AG08395 (cell line): ENCODE results near the gene STARD9.
"Not testable (repeated sequence)": the region's sequence is repeated elsewhere in the genome, so short reads cannot be mapped to it uniquely, and the experiment has no call there.

ENCODE experiments used
- DNase-seq: peaks from one replicate; pipeline ENCODE4 v3.0.0; 2012; ENCODE audit warnings: mixed read lengths, low spot score

The STARD9 gene

GRCh38 chr15:42590619-42591237 is 15.3 kb downstream of the STARD9 start:
- DNase-seq, result no peak

GRCh38 chr15:42591238-42591934 is 16.0 kb downstream of the STARD9 start:
- DNase-seq, result peak; percentile 76

DNA sequence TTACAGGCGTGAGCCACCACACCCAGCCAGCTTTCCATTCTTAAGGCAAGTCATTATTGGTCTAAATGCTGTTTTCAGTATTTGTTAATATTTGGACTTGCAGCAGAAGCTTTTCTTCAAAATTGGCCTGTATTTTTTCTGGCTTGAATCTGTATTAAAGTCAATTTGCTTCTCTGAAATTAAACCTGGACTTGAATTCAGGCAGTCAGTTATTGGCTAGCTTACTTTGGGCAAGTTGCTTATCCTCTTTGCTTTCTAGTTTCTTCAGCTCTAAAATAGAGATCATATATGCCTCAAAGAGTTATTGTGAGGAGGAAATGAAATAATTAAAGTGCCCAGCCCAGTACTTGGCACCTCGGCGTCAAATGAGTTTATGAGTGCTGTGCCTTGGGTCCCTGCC is 17.3 kb downstream of the STARD9 start:
- no peak for DNase-seq

- DNase-seq, result peak; percentile 68
Measured at GRCh38 chr15:42593143-42593542, 17.7 kb downstream of the STARD9 start.

DNA sequence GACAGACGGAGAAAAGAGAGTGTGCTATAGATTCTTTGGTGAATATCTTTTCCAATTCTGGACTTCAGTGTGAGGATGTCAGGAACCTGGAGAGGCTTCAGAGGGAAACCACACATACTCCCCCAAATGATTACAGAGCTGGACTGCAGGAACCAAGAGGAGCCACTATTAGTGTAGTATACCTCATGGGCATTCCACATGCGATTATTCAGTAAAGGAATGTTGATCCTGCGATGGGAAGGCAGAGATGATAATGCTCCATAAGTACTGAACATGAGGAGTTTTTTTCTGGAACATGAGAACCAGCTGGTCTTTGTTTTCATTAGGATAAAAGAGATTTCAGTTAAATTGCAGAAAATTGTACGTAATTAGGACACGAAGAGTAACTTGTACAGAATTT is 18.7 kb downstream of the STARD9 start:
- DNase-seq, result no peak

GRCh38 chr15:42595626-42596240 is 20.3 kb downstream of the STARD9 start:
- DNase-seq, result no peak

- DNase-seq, result not testable (repeated sequence)
Measured at GRCh38 chr15:42601316-42601715, 25.9 kb downstream of the STARD9 start.

- no peak for DNase-seq
Measured at GRCh38 chr15:42602501-42602900, 27.1 kb downstream of the STARD9 start.

- no peak for DNase-seq
Measured at GRCh38 chr15:42603978-42604377, 28.6 kb downstream of the STARD9 start.

- peak; percentile 42 for DNase-seq
Measured at GRCh38 chr15:42604894-42605744, 29.7 kb downstream of the STARD9 start.

DNA sequence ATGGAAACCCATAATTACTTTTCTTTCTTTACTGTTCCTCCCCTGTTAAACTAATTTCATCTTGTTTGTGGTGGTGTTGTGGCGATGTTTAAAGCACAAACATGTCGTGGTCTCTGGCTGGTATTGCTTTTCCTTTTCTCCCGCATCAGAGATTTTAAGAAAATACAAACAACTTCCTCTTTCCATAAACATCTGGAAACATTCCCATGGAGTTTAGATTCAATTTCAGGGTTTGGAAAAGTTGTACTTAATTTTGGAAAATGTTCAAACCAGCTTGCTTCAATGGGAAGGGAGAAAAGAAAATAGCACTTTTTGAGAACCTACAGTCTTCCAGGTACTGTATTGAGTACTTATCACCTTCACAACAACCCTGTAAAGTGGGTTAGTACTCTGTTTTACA is 30.4 kb downstream of the STARD9 start:
- no peak for DNase-seq

GRCh38 chr15:42608110-42608531 is 32.7 kb downstream of the STARD9 start:
- DNase-seq, result peak; percentile 7

DNA sequence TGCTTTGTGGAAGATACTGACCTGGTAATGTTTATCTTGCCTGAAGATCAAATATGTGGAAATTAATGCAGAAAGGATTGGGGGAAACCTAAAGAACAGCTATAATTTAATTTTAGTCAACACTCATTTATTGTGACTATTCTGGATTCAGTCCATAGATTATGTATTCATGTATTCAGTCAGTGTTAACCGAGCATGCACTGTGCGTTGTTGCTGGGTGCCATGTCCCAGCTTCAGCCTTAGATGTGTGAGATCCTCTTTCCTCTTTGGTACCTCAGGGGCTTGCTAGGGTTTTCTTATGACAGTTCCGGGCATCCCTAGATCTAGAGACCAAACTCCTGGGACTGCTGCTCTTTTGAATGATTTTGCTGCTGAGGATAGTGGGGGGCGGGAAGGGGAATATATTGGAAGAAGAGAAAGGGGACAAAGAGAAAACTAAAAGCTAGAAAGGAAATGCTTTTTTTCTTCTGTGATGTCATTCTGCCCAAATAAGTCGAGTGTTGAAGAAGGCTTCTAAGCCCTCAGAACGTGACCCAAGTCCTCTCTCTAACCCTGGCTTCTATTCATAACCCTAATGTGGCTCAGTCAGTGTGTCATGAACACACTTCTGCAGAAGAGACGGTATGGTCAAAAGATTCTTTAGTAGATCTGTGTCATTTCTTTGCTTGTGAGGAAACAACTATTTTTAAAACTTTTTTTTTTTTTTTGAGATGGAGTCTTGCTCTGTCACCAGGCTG is 33.5 kb downstream of the STARD9 start:
- DNase-seq, result no peak

DNA sequence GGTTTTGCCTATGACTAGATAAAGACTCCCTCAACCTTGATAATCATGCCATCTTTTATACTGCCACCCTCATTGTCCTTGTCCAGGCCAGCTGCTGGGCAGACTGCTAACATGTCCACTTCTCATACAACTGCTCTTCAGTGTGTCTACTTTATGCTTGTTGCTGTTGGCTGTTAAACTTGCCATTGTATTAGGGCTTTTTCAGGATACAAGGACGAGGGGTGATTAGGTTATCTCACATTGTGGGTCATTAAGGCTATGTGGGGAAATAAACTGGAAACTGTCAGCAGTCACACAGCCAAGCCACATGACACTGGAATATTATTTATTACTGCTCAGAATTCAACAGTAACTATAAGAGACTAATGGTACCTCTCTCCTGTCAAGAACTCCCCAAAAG is 36.1 kb downstream of the STARD9 start:
- DNase-seq, result no peak

- no peak for DNase-seq
Measured at GRCh38 chr15:42612367-42612912, 37.0 kb downstream of the STARD9 start.

DNA sequence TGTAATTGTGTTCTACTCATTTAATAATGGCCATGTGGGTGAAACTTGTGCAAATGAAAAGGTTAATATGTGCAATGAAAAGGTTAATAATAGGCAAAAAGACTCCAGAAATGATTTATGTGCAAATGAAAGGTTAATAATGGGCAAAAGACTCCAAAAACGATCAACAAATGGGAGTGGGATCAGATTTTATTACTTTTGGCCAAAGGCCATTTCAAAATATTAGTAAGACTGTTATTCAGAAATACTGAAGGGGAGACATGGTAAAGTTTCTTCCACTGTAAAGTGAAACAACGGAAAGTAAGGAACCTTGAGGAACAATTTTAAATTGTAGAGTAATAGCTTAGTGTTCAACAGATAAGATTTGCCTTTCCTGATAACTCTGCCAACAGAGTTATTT is 40.7 kb downstream of the STARD9 start:
- no peak for DNase-seq

GRCh38 chr15:42619656-42620371 is 44.4 kb downstream of the STARD9 start:
- DNase-seq, result no peak

DNA sequence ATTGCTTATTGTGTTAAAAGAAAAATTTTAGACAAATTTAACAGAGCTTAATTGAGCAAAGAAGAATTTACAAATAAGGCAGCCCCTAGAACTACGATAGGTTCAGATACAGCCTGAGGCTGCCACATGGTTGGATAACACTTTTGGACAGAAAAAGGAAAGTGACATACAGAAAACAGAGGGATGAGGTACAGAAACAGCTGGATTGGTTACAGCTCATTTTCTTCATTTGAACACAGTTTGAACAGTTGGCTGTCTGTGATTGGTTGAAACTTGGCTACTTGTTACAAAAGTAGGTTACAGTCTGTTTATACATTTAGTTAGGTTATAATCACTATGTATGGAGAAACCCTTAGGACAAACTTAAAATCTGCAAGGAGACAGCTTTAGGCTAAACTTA is 46.0 kb downstream of the STARD9 start:
- DNase-seq, result no peak

DNA sequence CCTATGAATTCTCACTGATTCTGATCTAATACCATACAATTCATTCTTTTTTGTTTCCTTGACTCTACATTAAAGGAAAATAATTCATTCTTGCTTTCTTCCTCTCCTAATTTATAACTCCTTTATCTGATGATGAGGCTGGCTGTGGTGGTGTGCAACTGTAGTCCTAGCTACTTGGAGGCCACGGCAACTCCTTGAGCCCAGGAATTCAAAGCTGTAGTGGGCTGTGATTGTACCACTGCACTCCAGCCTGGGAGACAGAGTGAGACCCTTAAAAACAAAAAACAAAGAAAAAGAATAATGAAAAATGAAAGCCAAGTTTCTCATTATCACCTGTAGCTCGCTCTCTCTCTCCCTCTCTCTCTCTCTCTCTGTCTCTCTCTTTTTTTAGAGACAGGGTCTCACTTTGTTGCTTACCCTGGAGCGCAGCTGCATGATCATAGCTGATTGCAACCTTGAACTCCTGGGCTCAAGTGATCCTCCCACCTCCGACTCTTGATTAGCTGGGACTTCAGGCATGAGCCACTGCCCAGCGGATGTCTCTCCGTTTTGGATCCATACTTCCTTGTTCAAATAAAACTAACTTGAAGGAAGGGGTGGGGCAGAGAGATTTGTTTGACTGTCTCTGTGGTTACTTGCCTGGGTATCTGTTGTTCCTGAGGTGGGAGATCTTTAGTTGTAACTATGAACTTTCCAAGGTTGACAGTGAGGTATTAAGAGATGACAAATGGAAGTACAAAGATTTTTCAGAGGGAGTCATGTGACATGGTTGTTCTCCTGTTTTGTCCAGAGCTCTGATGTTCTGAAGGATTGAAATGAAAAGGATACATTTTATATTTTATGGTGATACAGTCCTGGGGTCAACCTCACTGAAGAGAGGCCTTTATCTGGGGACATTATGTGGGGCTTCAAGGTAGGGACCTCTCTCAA is 46.9 kb downstream of the STARD9 start:
- no peak for DNase-seq

DNA sequence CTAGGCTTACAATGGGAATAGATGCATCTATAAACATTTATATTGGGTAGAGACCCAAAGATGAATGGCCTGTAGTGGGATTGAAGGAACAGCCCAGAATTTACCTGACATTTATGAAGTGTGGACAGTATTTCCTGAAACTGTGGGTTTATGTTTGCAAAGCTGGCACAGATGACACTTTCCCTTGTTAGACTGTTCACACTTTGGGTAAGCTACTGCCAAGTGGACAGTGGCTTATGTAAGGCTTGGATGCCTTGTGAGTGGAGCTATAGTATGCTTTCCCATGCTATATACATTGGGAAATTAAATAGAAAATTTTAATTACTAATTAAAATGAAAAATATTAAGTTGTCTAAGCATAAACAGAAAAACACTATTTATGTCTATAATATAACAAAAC is 48.5 kb downstream of the STARD9 start:
- no peak for DNase-seq
